SU-DHL-6 (cell line): ENCODE data around the gene TIGD1.

Experiments
- H2AFZ ChIP-seq: fragments of 200-600 bp; sonication (generic); 2 replicates; pipeline ENCODE4 v1.6.1; 2014; ENCODE audit warnings: low read depth, mild to moderate bottlenecking, moderate library complexity, mixed read lengths, antibody characterized with exemption, low read length; ENCODE audit not compliant: severe bottlenecking
- H3F3A ChIP-seq: fragments of 200-600 bp; shearing (Covaris generic); 2 replicates; pipeline ENCODE4 v1.6.0; 2016; ENCODE audit warnings: antibody characterized with exemption, mild to moderate bottlenecking; ENCODE audit not compliant: insufficient read depth
- H3K27ac ChIP-seq: fragments of 200-600 bp; sonication (generic); 2 replicates; pipeline ENCODE4 v1.5.1; 2016; ENCODE audit warnings: low read depth, mild to moderate bottlenecking, low read length, moderate library complexity, mixed read lengths
- H3K27me3 ChIP-seq: fragments of 200-600 bp; sonication (generic), shearing (Covaris generic); 2 replicates; pipeline ENCODE4 v1.6.0; 2014; ENCODE audit warnings: mild to moderate bottlenecking, low read length
- H3K36me3 ChIP-seq: fragments of 200-600 bp; sonication (generic); 2 replicates; pipeline ENCODE4 v1.6.1; 2014; ENCODE audit warnings: mild to moderate bottlenecking, low read length, mixed read lengths
- H3K4me2 ChIP-seq: fragments of 300-600, 200-600 bp; shearing (Covaris generic), sonication (generic); 2 replicates; pipeline ENCODE4 v1.6.0; 2014; ENCODE audit warnings: low read length, low read depth, mild to moderate bottlenecking; ENCODE audit not compliant: poor library complexity, severe bottlenecking
- H3K4me3 ChIP-seq: fragments of 200-600 bp; sonication (generic); 2 replicates; pipeline ENCODE4 v1.5.1; 2014; ENCODE audit warnings: antibody characterized with exemption, low read length, mild to moderate bottlenecking, mixed read lengths; ENCODE audit not compliant: insufficient read depth, poor library complexity, severe bottlenecking
- H3K79me2 ChIP-seq: fragments of 200-600 bp; sonication (generic); 2 replicates; pipeline ENCODE4 v1.6.1; 2014; ENCODE audit warnings: mild to moderate bottlenecking, low read length, moderate library complexity; ENCODE audit not compliant: insufficient read depth
- H3K9ac ChIP-seq: fragments of 200-600 bp; sonication (generic); 2 replicates; pipeline ENCODE4 v1.7.0; 2014; ENCODE audit warnings: mild to moderate bottlenecking, low read length
- H3K9me2 ChIP-seq: fragments of 200-600 bp; sonication (generic); replicated peaks from 2 replicates; pipeline ENCODE4 v1.6.1; 2014; ENCODE audit warnings: low read length; ENCODE audit not compliant: insufficient read depth
- H3K9me3 ChIP-seq: fragments of 200-600 bp; sonication (generic); 2 replicates; pipeline ENCODE4 v1.6.1; 2014; ENCODE audit warnings: low read length, mixed read lengths; ENCODE audit not compliant: insufficient read depth
- H4K20me1 ChIP-seq: fragments of 200-600 bp; sonication (generic); 2 replicates; pipeline ENCODE4 v1.6.1; 2014; ENCODE audit warnings: low read depth, mild to moderate bottlenecking, antibody characterized with exemption, low read length, moderate library complexity, mixed read lengths
- EZH2phosphoT487 ChIP-seq: fragments of 200-600 bp; sonication (generic), shearing (Covaris generic); conservative IDR thresholded peaks from 2 replicates; pipeline ENCODE4 v1.6.1; 2018; ENCODE audit warnings: mild to moderate bottlenecking, antibody characterized with exemption, low read length, moderate library complexity, mixed read lengths
- TF ChIP-seq, protein P1 (sequence below): fragments of 200-600 bp; sonication (generic); IDR thresholded peaks from one replicate; pipeline ENCODE4 v1.5.1; 2017; ENCODE audit warnings: antibody characterized with exemption, mild to moderate bottlenecking, low read length, moderate library complexity; ENCODE audit not compliant: insufficient read depth, poor library complexity, severe bottlenecking

Gene TIGD1

DNA sequence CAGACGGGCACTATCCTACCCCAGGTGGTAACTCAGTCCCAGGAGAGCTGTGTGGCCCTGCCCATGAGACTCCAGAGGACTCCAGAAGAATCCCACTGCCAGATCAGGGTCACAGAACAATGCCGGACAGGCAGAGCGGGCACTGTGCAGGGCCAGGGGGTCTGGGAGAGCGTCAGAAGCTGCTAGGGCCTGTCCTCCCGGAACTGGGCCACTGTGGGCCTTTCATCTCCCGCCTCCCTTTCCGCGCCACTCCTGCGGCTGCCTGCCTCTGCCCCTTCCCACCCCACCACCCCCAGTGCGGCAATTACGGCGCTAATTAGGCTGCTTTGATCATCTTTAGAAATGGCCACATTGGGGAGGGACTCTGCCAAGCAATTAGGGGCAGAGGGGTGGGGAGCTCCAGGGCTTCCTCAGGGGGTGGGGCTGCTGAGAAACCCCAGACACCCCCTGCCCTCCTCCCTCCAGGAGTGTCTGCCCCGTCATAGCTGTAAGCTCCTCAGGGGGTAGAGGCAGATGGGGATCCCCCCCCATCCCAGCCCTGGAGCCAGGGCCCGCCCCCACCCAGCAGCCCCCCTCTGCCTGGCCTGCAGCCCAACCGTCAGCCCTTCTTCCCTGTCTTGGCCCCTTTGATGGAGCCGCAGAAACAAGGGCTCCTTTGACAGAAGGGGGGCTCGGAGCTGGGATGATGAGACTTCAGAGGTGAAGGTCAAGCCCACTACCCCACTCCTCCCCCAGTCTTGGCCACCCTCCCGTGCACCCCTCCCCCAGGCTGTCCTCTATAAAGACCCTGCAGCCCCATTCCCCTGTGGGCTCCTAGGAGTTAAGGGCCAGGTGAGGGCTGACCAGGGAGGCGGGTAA lies 30.5 kb downstream of the TIGD1 start, which contains the start of gene PRSS56:
PRSS56 (plus strand) TSS at position 808 of the 858 bp plus-strand sequence. CDS start 211 bp downstream, outside the sequence.
- H3K27me3 ChIP-seq = no peaks in the 10 kb centered on the region

DNA sequence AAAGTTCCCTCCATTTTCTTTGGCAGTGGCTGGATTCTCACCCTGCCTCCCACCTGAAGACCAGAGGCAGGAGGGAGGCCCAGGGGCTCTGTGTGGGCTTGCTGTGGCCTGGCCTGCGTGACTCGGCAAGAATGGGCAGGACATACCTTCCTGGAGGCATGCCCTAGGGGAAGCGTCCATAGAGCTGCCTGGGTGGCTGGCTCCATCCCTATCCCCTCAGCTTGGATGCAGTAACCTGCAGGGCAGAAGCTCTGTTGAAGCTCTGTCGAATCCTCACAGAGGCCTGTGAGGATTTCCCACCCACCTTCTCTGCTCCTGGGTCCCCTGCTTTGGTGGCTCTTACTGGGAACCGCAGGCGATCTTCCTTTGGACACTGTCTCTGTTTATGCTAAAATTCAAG lies 31.5 kb downstream of the TIGD1 start:
- TF ChIP-seq EZH2phosphoT487 = no peak
- TF ChIP-seq, protein P1, sequence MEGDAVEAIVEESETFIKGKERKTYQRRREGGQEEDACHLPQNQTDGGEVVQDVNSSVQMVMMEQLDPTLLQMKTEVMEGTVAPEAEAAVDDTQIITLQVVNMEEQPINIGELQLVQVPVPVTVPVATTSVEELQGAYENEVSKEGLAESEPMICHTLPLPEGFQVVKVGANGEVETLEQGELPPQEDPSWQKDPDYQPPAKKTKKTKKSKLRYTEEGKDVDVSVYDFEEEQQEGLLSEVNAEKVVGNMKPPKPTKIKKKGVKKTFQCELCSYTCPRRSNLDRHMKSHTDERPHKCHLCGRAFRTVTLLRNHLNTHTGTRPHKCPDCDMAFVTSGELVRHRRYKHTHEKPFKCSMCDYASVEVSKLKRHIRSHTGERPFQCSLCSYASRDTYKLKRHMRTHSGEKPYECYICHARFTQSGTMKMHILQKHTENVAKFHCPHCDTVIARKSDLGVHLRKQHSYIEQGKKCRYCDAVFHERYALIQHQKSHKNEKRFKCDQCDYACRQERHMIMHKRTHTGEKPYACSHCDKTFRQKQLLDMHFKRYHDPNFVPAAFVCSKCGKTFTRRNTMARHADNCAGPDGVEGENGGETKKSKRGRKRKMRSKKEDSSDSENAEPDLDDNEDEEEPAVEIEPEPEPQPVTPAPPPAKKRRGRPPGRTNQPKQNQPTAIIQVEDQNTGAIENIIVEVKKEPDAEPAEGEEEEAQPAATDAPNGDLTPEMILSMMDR = no peak
- Histone ChIP-seq H3K79me2 (no peaks in the 10 kb centered on the region), H3F3A (no peaks in the 10 kb centered on the region), H3K36me3 (no peaks in the 10 kb centered on the region), H3K4me3 (no peak overlapping the region), H3K4me2 (no peak overlapping the region), H3K9ac (no peak overlapping the region), H2AFZ (no peak overlapping the region), H3K9me3 (no peaks in the 10 kb centered on the region), H3K27me3 (no peaks in the 10 kb centered on the region), H3K27ac (no peak overlapping the region), H3K9me2 (no peaks in the 10 kb centered on the region), H4K20me1 (no peaks in the 10 kb centered on the region)

More for the DNA sequence above, 30.5 kb downstream of the TIGD1 start, which contains the start of gene PRSS56:
- no peaks in the 10 kb centered on the region for H4K20me1 ChIP-seq
- no peaks in the 10 kb centered on the region for H3K79me2 ChIP-seq
- H3K9me3 ChIP-seq = no peaks in the 10 kb centered on the region
- H3K4me3 ChIP-seq = no peak within 1 kb of the TSS
- no peaks in the 10 kb centered on the region for H3F3A ChIP-seq
- no peak within 1 kb of the TSS for H3K9ac ChIP-seq
- H3K9me2 ChIP-seq = no peaks in the 10 kb centered on the region
- no peak within 1 kb of the TSS for H3K27ac ChIP-seq
- no peaks in the 10 kb centered on the region for H3K36me3 ChIP-seq
- TF ChIP-seq EZH2phosphoT487 = no peak
- TF ChIP-seq, protein P1 = no peak
- H2AFZ ChIP-seq = no peak within 1 kb of the TSS
- H3K4me2 ChIP-seq = no peak within 1 kb of the TSS

DNA sequence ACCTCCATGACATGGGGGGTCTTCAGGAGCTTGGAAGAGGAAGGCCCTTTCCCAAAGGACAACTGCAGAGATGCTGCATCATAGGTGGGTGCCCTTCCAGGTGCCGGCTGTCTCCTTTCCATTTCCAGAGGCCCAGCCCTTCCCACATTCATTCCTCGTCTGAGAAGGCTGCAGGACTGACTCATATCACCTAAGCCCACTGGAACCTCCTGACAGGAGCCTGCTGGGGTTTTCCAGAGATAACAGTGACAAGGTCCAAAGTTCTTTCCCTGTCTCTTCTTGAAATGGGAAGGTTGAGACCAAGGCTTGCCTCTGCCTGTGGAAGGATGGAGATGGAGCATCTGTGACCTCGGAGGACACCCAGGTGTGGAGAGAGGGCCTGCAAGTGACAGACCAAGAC lies 33.8 kb downstream of the TIGD1 start:
- no peaks in the 10 kb centered on the region for H3F3A ChIP-seq
- H3K9me3 ChIP-seq = no peaks in the 10 kb centered on the region
- H4K20me1 ChIP-seq = no peaks in the 10 kb centered on the region
- no peaks in the 10 kb centered on the region for H3K9me2 ChIP-seq
- no peak overlapping the region for H3K4me3 ChIP-seq
- no peaks in the 10 kb centered on the region for H3K79me2 ChIP-seq
- no peaks in the 10 kb centered on the region for H3K36me3 ChIP-seq
- no peaks in the 10 kb centered on the region for H3K27me3 ChIP-seq
- no peak overlapping the region for H3K9ac ChIP-seq
- no peak overlapping the region for H2AFZ ChIP-seq
- H3K4me2 ChIP-seq = no peak overlapping the region
- no peak overlapping the region for H3K27ac ChIP-seq
- TF ChIP-seq EZH2phosphoT487 = no peak
- TF ChIP-seq, protein P1 = no peak
